Sigmoid colon (tissue), 4 donors: Measurements from ENCODE around the gene RGPD6.
"Not testable (repeated sequence)": the region's sequence is repeated elsewhere in the genome, so short reads cannot be mapped to it uniquely, and the experiment has no call there.

Source experiments
- CTCF ChIP-seq, 4 experiments: fragments of 450-650 bp in 3 of 4; fragments of 200-600 bp in 1 of 4; IDR thresholded peaks; one replicate each; pipeline ENCODE4 v1.5.1; 2016 to 2019; ENCODE audit warnings: antibody characterized with exemption in 4 of 4, mild to moderate bottlenecking in 3 of 4, moderate library complexity in 2 of 4
- EP300 ChIP-seq, 4 donors: sonication (generic); formaldehyde crosslinking; IDR thresholded peaks; one replicate each; pipeline ENCODE4 v1.6.1; 2017; ENCODE audit warnings: antibody characterized with exemption in 4 of 4
- POLR2A ChIP-seq, 2 donors: fragments of 450-650 bp; IDR thresholded peaks; one replicate each; pipeline ENCODE4 v1.6.1; 2016; ENCODE audit warnings: antibody characterized with exemption in 2 of 2, mild to moderate bottlenecking in 2 of 2, moderate library complexity in 2 of 2

GRCh38 chr2:110473059-110473358 lies 104.0 kb downstream of the RGPD6 start:
- TF ChIP-seq CTCF, EP300, POLR2A (IDR thresholded peaks at IDR 0.05): not testable (repeated sequence)
